Measurements from ENCODE around the gene ADAMTSL5.

- TF ChIP-seq, protein P1, sequence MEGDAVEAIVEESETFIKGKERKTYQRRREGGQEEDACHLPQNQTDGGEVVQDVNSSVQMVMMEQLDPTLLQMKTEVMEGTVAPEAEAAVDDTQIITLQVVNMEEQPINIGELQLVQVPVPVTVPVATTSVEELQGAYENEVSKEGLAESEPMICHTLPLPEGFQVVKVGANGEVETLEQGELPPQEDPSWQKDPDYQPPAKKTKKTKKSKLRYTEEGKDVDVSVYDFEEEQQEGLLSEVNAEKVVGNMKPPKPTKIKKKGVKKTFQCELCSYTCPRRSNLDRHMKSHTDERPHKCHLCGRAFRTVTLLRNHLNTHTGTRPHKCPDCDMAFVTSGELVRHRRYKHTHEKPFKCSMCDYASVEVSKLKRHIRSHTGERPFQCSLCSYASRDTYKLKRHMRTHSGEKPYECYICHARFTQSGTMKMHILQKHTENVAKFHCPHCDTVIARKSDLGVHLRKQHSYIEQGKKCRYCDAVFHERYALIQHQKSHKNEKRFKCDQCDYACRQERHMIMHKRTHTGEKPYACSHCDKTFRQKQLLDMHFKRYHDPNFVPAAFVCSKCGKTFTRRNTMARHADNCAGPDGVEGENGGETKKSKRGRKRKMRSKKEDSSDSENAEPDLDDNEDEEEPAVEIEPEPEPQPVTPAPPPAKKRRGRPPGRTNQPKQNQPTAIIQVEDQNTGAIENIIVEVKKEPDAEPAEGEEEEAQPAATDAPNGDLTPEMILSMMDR (IDR thresholded peaks at IDR 0.05), result no peak
- TF ChIP-seq POLR2A (IDR thresholded peaks at IDR 0.05), result no peak
These were observed 20.8 kb upstream of the ADAMTSL5 start for GRCh38 chr19:1533510-1534150.

All from esophagus squamous epithelium (tissue), 4 donors.